Transverse colon (tissue), 4 donors: Measurements from ENCODE around the gene GRIN3B.

Source experiments
- POLR2AphosphoS5 ChIP-seq, 3 donors: sonication (generic); formaldehyde crosslinking; IDR thresholded peaks; one replicate each; pipeline ENCODE4 v1.6.1; 2016; ENCODE audit warnings: antibody characterized with exemption in 3 of 3
- TF ChIP-seq, protein P1 (sequence below), 5 experiments: fragments of 200-600 bp in 3 of 5; fragments of 450-650 bp in 2 of 5; sonication (generic) in 3 of 5; IDR thresholded peaks; 1 replicate in 2 of 5; 2 replicates in 3 of 5; pipeline ENCODE4 v1.5.1; 2016 to 2017; ENCODE audit warnings: antibody characterized with exemption in 5 of 5, inconsistent platforms in 3 of 5, mild to moderate bottlenecking in 2 of 5, moderate library complexity in 1 of 5

DNA sequence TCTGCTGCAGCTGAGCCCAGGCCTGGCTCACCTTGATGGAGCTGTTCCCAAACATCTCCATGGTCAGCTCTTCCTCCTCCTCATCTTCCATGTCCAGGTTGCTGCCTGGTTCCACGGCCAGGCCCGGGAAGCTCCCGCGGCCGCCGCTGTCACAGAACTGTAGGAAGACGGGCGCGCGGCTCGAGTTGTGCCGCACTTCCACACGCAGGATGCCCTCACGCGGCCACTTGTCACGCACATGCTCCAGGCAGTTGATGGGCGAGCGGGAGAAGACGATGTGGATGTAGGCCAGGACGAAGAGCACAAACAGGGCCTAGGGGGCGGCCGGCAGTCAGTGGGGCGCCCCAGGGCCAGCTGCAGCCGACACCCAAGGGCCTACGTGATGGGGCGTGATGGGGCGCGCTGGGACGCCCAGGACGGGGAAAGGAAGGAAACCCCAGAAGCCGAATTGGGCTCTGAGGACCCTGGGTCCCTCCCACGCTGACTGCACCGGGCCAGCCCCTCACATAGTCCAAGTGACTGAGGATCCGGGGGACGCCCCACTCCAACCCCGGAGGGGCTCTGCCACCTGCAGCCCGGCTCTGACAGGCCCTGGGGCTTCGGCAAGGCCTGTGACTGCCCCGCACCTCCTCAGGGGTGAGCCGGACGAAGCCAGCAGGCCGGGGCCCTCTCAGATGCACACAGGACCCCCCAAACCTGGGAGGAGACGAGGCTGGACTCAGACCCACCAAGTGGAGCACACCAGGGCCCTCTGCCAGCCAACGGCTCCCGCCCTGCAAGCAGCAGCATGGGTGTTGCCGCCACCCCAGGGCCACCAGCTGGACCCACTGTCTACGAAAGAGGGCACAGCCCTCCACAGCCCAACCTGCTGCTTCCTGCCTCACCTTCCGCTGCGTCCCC lies 14.2 kb downstream of the GRIN3B start:
- TF ChIP-seq, protein P1, sequence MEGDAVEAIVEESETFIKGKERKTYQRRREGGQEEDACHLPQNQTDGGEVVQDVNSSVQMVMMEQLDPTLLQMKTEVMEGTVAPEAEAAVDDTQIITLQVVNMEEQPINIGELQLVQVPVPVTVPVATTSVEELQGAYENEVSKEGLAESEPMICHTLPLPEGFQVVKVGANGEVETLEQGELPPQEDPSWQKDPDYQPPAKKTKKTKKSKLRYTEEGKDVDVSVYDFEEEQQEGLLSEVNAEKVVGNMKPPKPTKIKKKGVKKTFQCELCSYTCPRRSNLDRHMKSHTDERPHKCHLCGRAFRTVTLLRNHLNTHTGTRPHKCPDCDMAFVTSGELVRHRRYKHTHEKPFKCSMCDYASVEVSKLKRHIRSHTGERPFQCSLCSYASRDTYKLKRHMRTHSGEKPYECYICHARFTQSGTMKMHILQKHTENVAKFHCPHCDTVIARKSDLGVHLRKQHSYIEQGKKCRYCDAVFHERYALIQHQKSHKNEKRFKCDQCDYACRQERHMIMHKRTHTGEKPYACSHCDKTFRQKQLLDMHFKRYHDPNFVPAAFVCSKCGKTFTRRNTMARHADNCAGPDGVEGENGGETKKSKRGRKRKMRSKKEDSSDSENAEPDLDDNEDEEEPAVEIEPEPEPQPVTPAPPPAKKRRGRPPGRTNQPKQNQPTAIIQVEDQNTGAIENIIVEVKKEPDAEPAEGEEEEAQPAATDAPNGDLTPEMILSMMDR (IDR thresholded peaks at IDR 0.05) = no peak
- no peak for TF ChIP-seq POLR2AphosphoS5 (IDR thresholded peaks at IDR 0.05)
